ENCODE data around the gene ESRRA. TPM values are rescaled to one million over a fixed set of nuclear protein-coding genes. Genes with fewer than 3 reads are reported as not detected.

Gene ESRRA
- total RNA-seq, 4 donors from 2014 or later: 63.5 to 95.8 (median 76.1) TPM

GRCh38 chr11:64296830-64297698, 8.3 kb upstream of the ESRRA start:
- no peak for DNase-seq (ENCODE audit: extremely low spot score)
- WGBS: 21% methylated on average over 14 of the region's 34 CpGs

GRCh38 chr11:64297699-64298358, 7.5 kb upstream of the ESRRA start:
- 63% methylated on average over 6 of the region's 18 CpGs for WGBS
- TF ChIP-seq EP300 (IDR thresholded peaks at IDR 0.05) (no peak), POLR2AphosphoS5 (IDR thresholded peaks at IDR 0.05) (no peak), CTCF (IDR thresholded peaks at IDR 0.05) (no peak), POLR2A (IDR thresholded peaks at IDR 0.05; ENCODE audit: low read depth) (no peak)
- H3K27me3 ChIP-seq: peaks cover 8 to 99% (median 53%) of the 10 kb centered on the region in 4 donors
- H3K9me3 ChIP-seq: no peaks in the 10 kb centered on the region
- DNase-seq (ENCODE audit: extremely low spot score): no peak
- no peak overlapping the region for H3K27ac ChIP-seq (replicated peaks in 1 of 4)
- peaks cover 21 to 31% (median 30%) of the 10 kb centered on the region in 4 donors for H3K4me1 ChIP-seq
- H3K36me3 ChIP-seq: no peaks in the 10 kb centered on the region
- intact Hi-C loops (cut with DNase I): loop anchor here (5.0 kb wide), 1 partner anchor 96 kb away; no protein-coding TSS in a partner anchor
- no peak overlapping the region for H3K4me3 ChIP-seq

More at GRCh38 chr11:64296830-64297698, 8.3 kb upstream of the ESRRA start:
- Histone ChIP-seq H3K9me3 (no peaks in the 10 kb centered on the region), H3K27ac (replicated peaks in 1 of 4) (no peak overlapping the region), H3K36me3 (no peaks in the 10 kb centered on the region), H3K4me3 (no peak overlapping the region), H3K27me3 (peaks cover 11 to 99% (median 58%) of the 10 kb centered on the region in 4 donors), H3K4me1 (peaks cover 26 to 38% (median 37%) of the 10 kb centered on the region in 4 donors)
- intact Hi-C loops (cut with DNase I): loop anchor here (5.0 kb wide), 1 partner anchor 95 kb away; no protein-coding TSS in a partner anchor
- TF ChIP-seq POLR2A (IDR thresholded peaks at IDR 0.05; ENCODE audit: low read depth) (no peak), POLR2AphosphoS5 (IDR thresholded peaks at IDR 0.05) (no peak), EP300 (IDR thresholded peaks at IDR 0.05) (no peak), CTCF (IDR thresholded peaks at IDR 0.05) (no peak)

- DNase-seq (ENCODE audit: extremely low spot score): no peak
- peaks cover 7 to 92% (median 49%) of the 10 kb centered on the region in 4 donors for H3K27me3 ChIP-seq
- H3K27ac ChIP-seq (replicated peaks in 1 of 4): peak overlapping the region in 3 of 4 donors; percentile 7 to 57 (median 52)
Observed at GRCh38 chr11:64298966-64299846, 6.1 kb upstream of the ESRRA start.

More at GRCh38 chr11:64298966-64299846, 6.1 kb upstream of the ESRRA start:
- Histone ChIP-seq H3K36me3 (no peaks in the 10 kb centered on the region), H3K9me3 (no peaks in the 10 kb centered on the region), H3K4me1 (peaks cover 26 to 44% (median 40%) of the 10 kb centered on the region in 4 donors), H3K4me3 (peak overlapping the region; percentile 52 to 61 (median 53))
- WGBS: 6% methylated on average over 20 of the region's 60 CpGs
- no peak for TF ChIP-seq CTCF (IDR thresholded peaks at IDR 0.05)
- no peak for TF ChIP-seq POLR2A (IDR thresholded peaks at IDR 0.05; ENCODE audit: low read depth)
- TF ChIP-seq EP300 (IDR thresholded peaks at IDR 0.05): no peak
- peak in 1 of 2 donors; percentile 41 for TF ChIP-seq POLR2AphosphoS5 (IDR thresholded peaks at IDR 0.05)
- intact Hi-C loops (cut with DNase I): loop anchor here (5.0 kb wide), 1 partner anchor 97 kb away; no protein-coding TSS in a partner anchor
